GM23338 (cell line): Measurements from ENCODE around the gene MAP1LC3B2.

Source experiments
- EZH2 ChIP-seq: fragments of 200-600 bp; sonication (generic); IDR thresholded peaks from one replicate; pipeline ENCODE4 v1.8.0; 2017; ENCODE audit warnings: antibody characterized with exemption, mild to moderate bottlenecking, low read depth; ENCODE audit not compliant: unreplicated experiment
- EZH2phosphoT487 ChIP-seq: fragments of 200-600 bp; sonication (generic); IDR thresholded peaks from one replicate; pipeline ENCODE4 v1.8.1; 2018; ENCODE audit warnings: antibody characterized with exemption; ENCODE audit not compliant: unreplicated experiment
- JUNB ChIP-seq: IDR thresholded peaks from one replicate; pipeline ENCODE4 v1.6.1; 2016; ENCODE audit warnings: antibody characterized with exemption; ENCODE audit not compliant: unreplicated experiment
- POLR2AphosphoS5 ChIP-seq: IDR thresholded peaks from 2 replicates; pipeline ENCODE4 v1.6.1; 2016; ENCODE audit warnings: antibody characterized with exemption, low read depth
- STAT1 ChIP-seq: IDR thresholded peaks from one replicate; pipeline ENCODE4 v1.6.1; 2016; ENCODE audit warnings: antibody characterized with exemption; ENCODE audit not compliant: unreplicated experiment
- ZNF462 ChIP-seq: fragments of 250-450 bp; sonication (Bioruptor Pico); IDR thresholded peaks from 2 replicates; pipeline ENCODE4 v1.5.0; 2020; ENCODE audit warnings: mild to moderate bottlenecking, moderate library complexity
- TF ChIP-seq, protein P1 (sequence below), 2 experiments: fragments of 200-600 bp in 1 of 2; sonication (generic) in 1 of 2; conservative IDR thresholded peaks; 2 replicates each; pipeline versions ENCODE4 v1.5.1 to v1.6.1; 2016 to 2017; ENCODE audit warnings: antibody characterized with exemption in 2 of 2, low read depth in 2 of 2, mild to moderate bottlenecking in 2 of 2, moderate library complexity in 1 of 2
- TF ChIP-seq, protein P2 (sequence below): IDR thresholded peaks from one replicate; pipeline ENCODE4 v1.6.1; 2018; ENCODE audit warnings: antibody characterized with exemption; ENCODE audit not compliant: unreplicated experiment

DNA sequence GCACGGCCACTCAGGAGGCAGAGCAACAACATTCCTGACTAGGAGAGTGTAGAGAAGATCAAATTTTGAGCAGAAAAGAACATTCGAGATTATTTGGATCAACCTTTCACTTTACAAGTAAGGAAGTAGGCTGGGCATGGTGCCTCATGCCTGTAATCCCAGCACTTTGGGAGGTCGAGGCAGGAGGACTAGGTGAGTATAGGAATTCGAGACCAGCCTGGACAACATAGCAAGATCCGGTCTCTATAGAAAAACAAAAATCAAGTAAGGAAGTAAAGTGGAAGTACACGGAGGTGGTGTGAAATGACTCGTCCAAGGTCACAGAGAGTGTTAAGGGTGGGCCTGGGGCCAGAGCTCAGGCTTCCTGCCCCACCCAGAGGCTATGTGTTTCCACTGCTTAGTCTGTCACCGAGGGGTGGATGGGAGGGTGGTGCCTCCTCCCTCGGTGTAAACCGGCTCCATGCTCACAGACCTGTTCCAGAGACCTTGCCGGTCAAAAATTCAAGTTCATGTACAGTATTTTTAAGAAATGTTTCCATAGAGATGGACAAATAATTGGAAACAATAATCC, 51.9 kb downstream of the MAP1LC3B2 start:
- TF ChIP-seq, protein P1, sequence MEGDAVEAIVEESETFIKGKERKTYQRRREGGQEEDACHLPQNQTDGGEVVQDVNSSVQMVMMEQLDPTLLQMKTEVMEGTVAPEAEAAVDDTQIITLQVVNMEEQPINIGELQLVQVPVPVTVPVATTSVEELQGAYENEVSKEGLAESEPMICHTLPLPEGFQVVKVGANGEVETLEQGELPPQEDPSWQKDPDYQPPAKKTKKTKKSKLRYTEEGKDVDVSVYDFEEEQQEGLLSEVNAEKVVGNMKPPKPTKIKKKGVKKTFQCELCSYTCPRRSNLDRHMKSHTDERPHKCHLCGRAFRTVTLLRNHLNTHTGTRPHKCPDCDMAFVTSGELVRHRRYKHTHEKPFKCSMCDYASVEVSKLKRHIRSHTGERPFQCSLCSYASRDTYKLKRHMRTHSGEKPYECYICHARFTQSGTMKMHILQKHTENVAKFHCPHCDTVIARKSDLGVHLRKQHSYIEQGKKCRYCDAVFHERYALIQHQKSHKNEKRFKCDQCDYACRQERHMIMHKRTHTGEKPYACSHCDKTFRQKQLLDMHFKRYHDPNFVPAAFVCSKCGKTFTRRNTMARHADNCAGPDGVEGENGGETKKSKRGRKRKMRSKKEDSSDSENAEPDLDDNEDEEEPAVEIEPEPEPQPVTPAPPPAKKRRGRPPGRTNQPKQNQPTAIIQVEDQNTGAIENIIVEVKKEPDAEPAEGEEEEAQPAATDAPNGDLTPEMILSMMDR (conservative IDR thresholded peaks at IDR 0.05; ENCODE audit: low read depth in 2 of 2): no peak
- TF ChIP-seq POLR2AphosphoS5: no peak
- TF ChIP-seq EZH2: no peak
- TF ChIP-seq EZH2phosphoT487: no peak
- TF ChIP-seq JUNB: no peak
- no peak for TF ChIP-seq STAT1
- TF ChIP-seq, protein P2, sequence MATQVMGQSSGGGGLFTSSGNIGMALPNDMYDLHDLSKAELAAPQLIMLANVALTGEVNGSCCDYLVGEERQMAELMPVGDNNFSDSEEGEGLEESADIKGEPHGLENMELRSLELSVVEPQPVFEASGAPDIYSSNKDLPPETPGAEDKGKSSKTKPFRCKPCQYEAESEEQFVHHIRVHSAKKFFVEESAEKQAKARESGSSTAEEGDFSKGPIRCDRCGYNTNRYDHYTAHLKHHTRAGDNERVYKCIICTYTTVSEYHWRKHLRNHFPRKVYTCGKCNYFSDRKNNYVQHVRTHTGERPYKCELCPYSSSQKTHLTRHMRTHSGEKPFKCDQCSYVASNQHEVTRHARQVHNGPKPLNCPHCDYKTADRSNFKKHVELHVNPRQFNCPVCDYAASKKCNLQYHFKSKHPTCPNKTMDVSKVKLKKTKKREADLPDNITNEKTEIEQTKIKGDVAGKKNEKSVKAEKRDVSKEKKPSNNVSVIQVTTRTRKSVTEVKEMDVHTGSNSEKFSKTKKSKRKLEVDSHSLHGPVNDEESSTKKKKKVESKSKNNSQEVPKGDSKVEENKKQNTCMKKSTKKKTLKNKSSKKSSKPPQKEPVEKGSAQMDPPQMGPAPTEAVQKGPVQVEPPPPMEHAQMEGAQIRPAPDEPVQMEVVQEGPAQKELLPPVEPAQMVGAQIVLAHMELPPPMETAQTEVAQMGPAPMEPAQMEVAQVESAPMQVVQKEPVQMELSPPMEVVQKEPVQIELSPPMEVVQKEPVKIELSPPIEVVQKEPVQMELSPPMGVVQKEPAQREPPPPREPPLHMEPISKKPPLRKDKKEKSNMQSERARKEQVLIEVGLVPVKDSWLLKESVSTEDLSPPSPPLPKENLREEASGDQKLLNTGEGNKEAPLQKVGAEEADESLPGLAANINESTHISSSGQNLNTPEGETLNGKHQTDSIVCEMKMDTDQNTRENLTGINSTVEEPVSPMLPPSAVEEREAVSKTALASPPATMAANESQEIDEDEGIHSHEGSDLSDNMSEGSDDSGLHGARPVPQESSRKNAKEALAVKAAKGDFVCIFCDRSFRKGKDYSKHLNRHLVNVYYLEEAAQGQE: no peak
- no peak for TF ChIP-seq ZNF462
